HG03064 (cell line): Measurements from ENCODE around the gene TMIE.
"Not testable (repeated sequence)": the region's sequence is repeated elsewhere in the genome, so short reads cannot be mapped to it uniquely, and the experiment has no call there.

Source experiments
- ATAC-seq: cut with Tn5 transposase; IDR thresholded peaks from one replicate; pipeline ENCODE4 v1.9.1; 2021; ENCODE audit warnings: low read depth; ENCODE audit not compliant: unreplicated experiment

The TMIE gene

DNA sequence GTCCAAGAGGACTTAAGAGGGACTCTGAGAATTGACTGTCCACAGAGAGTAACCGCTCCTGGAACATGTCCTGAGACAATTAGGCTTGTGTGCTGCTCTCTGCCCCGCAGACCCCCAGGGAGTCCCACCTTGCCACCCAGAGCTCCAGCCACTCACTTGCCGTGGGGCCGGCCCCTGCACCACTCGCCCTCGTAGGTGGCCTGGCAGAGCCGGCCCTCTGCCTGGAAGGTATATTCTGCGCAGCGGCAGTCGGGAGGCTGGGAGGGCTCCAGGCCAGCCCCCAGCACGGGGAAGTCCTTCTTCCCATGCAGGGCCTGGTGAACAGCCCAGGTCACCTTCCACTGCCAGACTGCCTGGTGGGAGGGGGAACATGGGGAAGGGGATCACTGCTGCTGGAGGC, 18.2 kb upstream of the TMIE start:
- no peak for ATAC-seq

DNA sequence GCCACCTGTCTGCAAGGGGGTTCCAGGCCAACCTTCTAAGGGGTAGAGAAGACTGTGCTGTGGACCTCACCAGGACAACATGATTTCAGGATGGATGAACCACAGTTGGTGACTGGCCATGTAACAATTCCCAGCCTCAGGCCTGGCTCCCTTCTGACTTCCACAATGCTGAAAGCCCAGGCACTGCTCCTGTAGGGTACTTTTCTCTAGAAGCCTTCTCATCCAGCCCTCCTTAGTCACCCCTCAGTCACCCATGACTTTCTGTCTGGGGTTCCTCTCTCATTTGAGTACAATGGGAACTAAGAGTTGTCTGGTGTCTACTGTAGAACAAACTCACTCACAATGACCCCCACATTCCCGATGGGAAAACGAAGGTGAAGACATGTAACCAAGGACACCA, 16.3 kb upstream of the TMIE start:
- no peak for ATAC-seq

DNA sequence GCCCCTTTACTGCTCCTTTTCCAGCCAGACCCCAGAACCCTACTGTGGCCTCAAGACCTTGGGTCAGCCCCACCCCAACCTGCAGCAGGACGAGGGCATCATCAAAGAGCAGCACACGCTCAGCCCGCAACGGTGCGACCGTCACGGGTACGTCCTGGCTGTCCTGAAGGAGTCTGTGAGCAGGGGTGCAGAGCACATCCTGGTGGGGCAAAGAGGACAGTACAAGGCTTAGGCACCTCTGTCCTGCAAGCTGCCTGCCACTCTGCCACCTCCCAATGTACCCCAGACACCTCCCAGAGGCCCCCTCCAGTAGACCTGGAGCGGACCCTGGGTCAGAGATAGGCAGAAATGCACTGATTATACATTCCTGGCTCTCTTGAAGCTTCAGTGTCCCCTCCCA, 15.7 kb upstream of the TMIE start:
- no peak for ATAC-seq

DNA sequence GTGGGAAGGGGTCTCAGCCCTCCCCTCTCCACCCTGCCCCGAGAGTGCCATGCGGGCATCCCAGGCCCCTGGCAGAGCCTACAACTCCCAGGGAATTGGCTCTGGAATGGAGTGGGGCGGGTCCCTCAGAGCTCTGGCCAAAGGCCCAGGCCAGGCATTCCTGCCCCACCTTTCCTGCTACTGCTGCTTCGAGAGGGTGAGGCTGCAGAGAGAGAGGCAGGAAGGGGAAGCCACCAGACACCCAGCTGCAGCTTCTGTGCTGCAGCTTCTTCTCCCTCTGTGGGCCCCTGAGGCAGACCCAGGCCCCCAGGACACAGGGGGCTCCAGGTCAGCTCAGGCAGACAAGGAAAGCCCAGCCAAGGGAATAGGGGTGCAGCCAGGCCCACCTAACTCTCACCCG, 10.4 kb upstream of the TMIE start:
- no peak for ATAC-seq

DNA sequence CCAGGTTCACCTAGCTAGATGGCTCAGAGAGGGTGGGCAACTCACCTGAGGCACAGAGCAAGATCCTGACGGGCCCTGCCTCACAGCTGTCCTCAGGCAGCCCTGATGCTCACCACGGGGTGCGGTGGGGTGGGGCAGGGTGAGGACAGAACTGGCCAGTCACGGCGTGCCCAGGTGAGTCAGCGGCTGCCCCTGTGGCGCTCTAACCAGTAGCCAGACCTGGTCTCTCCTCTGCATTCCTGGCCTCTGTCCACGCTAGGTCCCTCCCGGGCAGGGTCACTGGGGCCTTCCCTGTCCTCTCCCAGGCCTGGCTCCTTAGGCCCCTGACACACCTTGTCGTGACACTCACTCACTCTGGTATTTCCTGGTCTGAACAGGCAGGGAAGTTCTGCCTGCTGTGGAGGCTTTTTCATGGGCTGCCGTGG, 8.6 kb upstream of the TMIE start:
- ATAC-seq = no peak

DNA sequence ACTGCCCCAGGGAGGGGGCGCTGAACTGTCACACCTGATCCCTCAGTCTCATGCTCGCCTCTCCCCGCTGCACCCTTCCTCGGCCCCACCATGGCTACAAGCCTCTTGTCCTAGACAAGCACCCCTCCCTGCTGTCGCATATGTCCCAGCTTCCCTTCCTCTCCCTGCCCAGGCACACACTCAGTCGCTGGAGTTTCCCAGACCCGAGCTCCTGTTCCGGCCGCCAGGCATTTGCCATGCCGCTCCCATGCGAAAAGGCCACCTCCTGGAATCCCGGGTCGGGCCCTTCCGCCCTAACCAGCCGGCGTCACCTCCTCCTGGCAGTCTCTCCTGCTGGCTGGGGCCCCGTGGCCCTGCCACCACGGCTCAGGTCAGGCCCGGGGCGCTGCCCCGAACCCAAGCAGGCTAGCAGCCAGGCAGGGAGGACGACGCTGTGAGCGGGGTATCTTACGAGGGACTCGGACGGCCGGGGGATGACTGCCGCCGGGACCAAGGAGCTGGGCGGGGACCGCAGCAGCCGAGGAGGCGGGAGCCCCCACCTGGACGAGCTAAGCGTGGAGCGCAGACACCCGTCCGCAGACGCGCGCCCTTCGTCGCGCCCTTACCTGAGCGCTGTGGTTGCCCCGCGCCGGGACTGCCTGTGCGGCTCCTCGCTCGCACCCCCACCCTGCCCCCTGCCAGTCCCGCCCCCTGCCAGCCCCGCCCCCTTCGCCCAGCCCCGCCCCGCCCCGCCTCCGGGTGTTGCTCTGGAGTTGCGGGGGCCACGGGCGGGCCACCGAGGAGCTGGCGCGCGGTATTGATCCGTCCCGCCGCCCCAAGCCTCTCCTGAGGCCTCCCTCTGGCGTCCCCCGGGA, 7.9 kb upstream of the TMIE start, which contains the start of gene ALS2CL:
ALS2CL (minus strand) TSS at position 642 of the 854 bp plus-strand sequence. CDS start 4,239 bp downstream, outside the sequence.
- ATAC-seq = no peak

DNA sequence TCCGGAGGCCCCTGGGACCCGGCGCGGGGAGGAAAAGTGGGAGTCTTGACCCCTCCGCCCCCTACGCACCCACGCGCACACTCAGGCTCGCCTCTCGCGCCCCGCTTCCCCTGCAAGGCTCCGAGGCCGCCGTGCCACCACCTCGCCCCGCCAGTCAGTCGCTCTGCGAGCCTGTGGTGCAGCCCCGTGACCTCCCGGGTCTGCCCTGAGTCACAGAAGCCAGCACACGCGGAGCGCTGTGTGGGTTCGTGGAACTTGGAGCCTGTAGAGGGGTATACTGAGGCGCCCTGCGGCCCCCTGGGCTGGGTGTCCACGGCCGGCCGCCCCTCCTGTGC, 7.3 kb upstream of the TMIE start:
- ATAC-seq = no peak

DNA sequence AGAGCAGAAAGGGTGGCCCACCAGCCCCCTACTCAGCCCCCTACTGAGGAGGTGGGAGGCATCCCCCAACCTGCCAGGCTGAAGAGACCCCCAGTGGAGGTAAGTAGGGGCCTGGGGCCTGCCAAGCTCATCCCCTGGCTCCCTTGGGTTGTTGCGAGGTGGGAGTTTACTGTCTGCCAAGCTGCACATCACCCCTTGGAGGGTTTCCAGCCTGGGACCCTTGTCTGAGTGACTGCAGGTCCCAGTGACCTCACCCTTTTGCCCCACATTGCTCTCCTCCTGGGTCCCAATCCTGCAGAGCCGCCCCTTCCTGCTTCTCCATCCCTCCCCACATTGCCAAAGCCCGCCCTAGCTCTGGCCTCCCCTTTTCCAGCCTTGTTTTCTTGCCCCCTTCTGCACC, 6.7 kb upstream of the TMIE start:
- no peak for ATAC-seq

DNA sequence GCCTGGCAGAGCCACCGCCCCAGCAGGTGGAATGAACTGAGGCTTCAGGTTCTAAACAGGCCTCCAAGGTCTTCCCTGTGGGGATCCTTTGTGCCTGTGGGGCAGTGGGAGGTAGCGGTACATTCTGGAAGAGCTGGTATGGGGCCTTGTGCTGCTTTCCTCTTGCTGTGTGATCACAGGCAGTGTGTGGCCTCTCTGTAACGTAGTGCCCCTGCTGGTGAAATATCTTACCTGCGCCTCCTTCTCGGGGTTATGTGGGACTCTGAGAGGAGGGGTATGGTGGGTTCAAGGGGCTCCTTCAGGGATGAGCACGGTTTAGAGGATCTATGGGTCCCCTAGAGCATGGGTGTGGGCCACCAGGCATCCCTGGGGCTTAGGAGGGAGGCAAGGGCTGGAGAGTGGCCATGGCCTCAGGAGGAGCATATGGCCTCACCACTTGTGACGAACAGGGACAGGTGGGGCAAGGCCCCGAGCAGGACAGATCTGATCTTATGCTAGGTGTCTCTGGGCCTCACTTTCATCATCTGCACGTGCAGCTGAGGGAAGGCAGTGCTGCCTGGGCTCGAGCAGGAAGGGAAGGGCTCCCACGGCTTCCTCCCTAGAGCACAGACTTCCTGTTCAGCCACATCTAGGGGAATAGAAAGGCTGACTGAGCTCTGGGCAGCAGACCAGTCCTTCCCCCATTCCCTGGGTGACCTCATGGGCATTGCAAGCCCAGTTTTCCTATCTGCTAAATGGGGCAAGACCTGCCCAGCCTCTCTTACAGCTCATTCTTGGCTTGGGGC, 5.8 kb upstream of the TMIE start:
- ATAC-seq = no peak

DNA sequence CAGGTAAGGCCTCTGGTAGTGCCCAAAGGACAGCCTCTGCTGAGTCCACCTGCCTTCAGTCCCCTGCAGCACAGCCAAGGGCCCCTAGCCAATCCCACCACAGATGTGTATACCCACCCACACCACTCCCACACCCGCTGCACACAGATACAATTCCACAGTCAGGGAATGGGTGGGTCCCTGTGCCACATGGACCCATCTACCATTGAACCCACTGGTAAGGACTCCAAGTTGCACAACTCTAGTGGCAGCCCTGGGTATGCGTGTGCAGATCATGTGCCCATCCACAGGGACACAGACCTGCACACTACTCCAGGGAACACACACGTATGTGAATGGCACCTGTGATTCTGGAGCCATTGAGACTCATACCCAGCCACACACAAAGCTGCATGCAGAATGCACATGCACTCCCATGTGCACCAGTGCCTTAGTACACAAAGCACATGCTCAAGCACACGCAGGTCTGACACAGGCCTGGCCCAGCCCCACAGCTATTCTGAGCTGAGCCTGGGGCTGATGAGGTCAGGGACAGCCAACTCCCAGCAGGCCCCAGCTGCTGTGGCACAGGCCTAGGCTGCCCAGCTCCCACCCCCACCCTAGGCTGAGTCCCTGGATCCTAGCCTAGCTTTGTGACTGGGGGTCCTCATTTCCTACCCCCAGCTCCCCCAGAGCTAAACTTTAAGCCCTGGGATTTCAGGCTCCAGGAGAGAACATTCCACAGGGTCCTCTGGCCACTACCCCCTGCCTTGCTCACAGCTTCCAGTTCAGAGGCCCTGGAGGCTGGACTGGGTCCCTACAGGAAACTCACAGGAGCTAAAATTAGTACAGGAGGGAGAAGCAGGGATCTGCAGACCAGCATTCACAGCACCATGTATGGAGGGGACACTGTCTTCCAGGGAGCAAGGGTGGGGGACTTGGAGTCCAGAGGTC, 5.0 kb upstream of the TMIE start:
- no peak for ATAC-seq

DNA sequence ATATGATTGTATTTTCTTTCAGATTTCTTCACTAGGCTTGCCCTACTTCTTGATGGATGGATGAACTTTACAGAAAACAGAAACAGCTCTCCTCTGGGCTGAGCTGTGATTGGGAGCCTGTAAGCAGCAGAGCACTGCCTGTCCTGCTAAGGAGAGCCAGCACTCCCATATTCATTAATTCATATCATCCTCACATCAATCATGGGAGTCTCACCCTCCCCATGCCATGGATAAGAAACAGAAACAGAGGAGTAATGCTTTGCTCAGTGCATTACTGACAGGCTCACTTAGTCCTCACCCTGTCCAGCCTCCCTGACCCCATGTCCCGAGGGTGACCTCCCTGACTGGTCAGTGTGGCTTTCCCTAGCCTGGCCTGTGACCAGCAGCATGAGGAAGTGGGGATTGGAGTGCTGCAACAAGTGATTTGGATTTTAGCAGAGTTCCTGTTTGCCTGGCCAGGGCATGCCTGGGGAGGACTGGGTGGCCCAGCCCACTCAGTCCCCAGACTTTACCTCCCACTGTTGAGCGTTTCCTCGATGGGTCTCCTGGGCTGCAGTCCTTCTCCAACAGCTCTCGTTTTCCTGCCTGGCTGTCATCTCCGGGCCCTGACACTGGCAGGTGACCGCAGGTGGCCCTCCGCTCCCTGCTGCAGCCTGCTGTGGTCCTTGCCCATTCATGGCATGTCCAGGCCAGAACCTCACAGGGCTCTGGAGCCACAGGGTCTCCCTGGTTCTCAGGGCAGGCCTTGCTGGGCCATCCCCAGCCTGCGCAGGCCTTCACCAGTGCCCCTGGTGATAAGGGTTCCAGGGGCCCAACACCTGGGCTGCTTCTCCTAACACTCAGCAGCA, 1.3 kb upstream of the TMIE start:
- no peak for ATAC-seq

DNA sequence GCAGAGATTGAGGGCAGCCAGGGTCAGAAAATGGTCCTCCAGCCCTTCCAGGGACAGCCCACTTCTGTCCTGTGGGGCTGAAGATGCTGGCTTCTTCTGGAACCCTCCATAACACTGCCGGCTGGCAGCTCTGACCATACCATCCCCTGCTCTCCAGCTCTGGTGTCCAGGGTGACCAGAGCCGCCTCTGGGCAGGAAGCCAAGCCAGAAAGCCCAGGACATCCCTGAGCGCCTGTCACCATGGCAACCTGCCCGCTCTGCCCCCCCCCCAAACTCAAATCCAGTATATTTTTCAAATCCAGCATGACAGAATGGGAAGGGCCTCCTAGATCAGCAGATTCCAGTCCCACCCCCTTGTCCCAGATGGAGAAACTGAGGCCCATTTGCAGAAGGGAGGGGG, 420 bp upstream of the TMIE start:
- no peak for ATAC-seq

DNA sequence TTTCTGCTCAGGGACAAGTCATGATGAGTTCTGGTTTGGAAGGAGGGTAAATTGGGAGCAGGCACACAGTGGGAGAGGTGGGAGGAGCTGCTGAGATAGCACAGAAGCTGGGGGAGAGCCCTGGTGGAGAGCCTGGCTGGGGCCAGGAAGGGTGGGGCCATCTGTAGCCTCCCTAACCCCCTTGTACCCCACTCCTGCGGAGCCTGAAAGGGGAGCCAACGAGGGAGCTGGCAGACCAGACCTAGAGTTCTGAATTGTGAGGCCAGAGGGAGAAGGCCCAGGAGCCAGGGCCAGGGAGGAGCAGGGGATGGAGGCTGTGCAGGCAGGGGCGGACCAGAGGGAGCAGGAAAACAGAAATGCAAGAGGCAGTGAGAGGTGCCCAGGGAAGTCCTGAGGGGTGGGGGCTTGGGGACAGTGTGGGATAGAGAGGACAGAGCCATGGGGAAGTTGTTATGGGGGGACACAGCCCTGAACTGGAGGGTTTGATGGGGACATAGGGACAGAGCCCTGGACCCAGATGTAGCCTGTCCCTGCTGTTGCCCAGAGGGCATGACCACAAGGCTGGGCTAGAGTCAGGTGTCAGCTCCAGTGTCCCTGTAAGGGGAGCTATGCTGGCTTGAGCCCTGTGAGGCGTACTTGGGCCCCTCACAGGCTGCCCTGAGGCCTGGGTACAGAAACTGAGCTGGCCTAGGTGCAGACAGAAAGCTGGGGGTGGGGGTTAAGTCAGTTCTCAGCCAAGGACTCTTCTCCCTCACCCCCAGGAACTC, 1.2 kb downstream of the TMIE start:
- ATAC-seq = no peak

DNA sequence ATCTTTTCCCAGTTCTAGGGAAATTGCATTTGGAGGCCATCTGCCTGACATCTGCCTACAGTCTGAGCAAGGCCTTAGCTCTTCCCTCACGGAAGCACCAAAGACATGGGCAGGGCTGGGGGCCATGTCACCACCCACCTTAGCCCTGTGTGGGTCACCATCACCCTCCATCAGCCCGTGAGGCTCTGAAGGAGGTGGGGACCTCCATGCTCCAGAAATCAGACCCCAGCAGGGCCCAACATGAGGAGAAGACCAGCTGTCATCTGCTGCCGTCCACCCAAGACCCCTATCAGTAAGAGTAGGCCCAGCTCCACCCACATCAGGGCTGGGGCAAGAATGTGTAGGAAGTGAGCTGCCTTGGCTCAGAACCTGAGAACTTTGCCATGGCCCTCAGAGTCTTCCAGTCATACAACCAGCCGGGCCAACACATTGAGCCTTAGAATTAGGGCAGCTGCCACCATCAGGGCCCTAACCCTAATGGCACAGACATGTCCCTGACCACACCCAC, 1.9 kb downstream of the TMIE start:
- no peak for ATAC-seq

DNA sequence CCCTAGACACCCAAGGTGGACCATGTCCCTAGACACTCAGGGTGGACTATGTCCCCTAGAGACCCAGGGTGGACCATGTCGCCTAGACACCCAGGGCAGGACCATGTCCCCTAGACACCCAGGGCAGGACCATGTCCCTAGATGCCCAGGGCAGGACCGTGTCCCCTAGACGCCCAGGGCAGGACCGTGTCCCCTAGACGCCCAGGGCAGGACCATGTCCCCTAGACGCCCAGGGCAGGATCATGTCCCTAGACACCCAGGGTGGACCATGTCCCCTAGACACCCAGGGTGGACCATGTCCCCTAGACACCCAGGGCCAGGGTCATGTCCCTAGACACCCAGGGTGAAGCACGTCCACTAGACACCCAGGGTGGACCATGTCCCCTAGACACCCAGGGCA, 3.2 kb downstream of the TMIE start:
- not testable (repeated sequence) for ATAC-seq

DNA sequence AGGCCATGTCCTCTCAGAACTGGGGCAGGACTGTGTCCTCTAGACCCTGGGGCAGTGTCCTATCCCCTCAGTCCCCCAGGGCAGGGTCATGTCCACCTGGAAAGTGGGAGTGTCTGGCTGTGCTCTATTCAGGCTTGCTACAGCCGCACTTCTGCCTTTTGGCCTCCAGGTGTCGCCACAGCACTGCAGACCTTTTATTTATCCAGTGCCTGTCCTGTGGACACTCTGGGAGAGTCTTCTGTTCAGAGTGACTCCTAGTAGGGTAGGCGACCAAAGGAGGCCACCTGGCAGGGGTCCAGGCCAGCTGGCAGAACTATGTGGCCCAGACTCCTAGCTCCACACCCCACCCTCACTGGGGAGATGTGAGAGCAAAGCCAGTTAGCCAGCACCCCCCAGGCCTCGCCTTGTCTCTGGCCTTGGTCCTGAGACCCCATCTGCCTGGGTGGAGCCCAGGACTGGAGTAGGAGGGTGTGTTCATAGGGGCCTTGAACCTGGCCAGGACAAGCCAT, 3.9 kb downstream of the TMIE start:
- ATAC-seq = no peak

DNA sequence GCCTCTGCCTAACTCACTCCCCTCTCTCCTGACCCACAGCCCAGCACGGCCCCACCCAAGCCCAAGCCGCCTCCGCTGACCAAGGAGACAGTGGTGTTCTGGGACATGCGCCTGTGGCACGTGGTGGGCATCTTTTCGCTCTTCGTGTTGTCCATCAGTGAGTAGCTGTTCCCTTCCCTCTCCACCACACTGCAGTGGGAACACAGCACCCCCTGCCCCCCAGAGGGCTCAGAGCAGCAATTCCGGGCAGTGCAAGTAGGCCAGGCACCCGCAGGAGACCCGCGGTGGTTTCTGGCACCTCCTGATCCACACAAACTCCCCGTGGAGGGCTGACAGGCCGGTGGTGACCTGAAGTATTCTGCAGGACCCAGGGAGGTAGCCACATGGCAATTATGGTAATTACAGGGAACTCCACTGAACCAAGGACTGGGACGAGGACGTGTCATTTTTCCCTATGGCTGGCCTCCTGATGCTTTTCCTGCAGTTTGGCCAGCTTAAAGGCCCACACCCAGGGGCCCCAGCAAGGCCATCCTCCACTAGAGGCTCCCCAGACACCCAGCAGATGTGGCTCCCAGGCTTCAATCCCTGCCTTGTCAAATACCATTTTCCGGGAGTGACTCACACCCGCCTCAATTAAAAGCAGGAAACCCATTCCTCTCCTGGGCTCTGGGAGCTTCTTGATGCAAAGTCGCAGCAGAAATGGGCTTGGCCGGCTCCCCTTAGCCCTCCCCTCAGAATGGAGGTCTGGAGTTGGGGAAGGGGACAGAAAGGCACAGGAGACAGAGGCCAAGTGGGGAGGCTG, 4.8 kb downstream of the TMIE start:
- ATAC-seq = no peak
